ENCODE data around the gene SLC9A9.
"Not testable (repeated sequence)": the region's sequence is repeated elsewhere in the genome, so short reads cannot be mapped to it uniquely, and the experiment has no call there.

SLC9A9 gene

DNA sequence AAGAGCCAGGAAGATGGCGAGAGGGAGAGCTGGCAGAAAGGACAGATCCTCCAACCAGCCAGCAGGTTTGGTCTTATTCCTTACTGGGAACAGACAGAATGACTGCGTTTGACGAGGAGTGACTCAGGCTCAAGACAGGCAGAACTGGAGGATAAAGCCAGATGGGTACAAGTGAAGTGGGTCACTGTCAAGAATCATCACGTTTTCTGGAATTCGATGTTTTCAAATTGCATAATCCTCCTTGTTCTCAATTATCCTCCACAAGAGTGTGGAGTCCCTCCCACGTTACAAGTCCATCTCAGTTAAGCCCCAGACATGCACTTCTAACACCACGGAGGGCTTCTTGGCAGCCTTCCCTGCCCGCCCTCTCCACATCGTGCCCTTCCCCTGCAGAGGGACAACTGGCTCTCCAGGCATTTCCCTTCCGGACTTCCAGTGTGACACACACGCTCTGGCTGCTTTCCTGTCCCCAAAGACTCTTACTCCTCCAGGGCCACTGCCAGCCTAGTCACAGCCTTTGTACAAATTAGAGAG, 545.6 kb downstream of the SLC9A9 start:
- no peak for DNase-seq

DNA sequence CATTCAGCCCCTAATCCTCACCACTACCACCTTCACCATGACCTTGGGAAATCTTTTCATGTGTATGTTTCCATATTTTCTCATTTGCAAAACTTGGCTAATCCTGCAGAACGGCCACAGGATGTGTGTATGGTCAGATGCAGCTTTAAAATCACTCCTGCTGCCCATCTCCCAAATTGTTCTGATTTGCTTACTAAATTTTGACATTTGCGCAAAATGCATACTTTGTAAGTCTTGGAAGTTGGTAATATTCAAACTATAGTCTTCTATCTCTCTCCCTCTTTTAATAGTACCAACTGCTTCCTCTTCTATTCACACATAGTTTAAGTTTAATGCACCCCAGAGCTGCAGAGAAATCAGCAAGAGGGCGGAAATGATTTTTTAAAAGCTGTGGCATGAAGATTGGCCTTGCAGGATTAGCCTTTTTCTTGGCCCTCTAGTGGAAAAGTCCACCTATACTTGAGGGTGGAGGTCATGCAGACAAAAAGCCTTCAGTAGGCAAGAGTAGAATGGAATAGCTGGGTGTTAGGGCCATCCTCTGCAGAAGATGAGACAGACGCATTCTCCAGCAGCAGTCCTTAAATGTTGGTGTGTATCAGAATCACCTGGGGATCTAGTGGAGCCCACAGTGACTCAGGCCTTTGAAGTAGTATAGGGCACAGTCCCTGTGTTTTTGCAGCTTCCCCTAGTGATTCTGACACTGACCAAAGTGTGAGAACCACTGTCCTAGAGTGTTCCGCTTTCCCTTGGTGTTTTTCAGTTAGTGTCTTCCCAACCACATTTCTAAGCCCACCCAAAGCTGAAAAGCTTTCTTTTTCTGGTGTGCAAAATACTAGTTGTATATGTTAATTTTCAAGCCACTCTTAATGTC, 547.0 kb downstream of the SLC9A9 start:
- DNase-seq: no peak

DNA sequence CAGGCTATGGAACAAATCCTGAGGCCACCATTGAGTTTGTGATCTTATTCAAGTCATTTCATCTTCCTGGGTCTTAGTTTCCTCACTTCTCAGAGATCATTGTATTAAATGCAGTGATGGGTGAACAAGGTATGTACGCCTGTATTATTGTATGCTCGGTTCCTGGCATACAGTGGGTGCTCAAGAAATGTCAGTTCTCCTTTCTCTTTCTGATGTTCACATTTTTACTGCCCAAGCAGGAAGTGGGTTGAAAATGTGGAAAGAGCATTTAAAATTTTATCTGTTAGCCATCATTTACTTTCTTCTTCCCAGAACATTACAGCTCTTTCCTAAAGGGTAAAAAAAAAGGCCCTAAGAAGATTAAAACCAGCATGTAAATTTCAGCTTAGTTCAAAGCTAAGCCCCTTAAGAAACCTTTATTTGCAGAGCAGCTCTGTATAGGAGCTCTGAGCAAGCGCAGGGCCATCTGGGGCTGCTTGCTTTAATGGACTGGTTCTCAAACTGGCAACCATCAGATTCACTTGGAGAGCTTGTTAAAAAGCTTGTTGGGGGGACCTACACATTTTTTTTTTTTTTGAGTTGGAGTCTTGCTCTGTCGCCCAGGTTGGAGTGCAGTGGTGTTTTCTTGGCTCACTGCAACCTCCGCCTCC, 549.3 kb downstream of the SLC9A9 start:
- DNase-seq: no peak

DNA sequence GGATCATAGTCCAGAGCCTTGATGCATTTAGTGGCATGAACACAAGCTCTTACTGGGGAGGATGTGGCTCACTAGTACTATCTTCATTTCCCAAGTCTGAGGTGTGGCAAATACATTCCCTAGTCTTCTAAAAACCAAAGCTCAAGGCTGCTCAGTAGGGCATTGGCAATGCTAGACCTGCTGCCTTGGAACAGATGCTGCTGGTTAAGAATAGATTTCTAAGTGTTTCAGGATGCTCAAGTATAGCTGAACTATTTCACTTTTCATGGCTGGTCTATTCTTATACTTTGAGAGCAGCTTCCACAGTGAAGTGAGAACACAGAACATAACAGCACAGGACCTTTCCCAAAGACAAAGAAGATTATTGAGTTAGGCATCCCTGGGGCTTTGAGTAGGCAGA, 549.9 kb downstream of the SLC9A9 start:
- no peak for DNase-seq

DNA sequence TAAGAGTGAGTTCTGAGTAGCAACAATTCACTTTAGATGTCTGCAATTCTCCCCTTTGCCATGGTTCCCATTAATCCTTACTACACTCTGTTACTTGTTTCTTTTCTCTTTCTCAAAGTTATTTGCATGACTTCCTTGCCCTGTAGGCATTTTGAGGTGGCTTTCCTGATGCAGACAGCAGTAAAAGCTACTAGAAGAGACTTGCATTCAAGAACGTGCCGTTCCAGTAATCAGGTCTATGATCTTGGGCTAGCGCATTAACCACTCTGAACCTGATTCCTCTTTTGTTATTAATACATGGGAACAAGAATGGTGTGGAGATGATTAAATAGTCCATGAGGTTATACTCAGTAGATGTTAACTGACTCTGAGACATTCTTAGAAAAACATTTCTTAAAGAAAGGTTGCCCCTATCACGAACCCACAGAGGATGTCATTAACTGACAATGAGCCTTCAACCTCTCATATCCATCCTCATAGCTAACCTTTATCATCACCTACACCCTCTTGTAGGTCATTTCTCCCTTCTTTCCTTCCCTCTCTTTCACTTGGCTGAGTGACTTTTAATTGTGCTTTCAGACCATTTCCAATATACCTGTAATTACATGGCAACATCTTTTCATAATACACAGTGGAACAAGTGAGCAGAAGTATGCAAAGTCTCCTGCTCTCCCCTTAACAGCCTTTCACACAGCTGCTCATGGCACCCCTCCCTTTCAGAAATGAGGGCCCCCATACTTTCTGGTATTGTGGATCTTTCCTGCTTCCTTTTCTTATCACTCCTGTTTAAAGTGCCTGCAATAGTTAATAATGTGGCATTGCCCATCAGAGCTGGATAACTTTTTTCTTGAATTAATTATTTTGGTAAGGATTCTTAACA, 552.8 kb downstream of the SLC9A9 start:
- DNase-seq: no peak

DNA sequence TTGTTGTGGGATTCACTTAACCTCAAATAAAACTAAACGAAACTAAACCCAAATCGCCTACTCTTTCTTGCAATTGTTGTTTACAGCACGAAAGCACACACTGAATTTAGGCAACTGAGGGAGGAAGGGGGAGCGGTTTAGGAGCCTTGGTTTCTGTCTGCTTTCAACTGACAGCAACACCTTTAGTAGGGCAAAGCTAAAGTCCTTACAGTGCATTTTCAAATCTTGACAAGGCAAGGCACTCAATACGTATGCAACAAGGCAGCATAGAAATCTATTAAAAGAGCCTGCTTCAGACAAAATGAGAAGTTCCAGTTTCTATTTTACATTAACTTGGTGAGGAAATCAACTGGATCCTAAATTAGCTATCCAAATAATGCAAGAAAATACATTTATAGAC, 554.1 kb downstream of the SLC9A9 start:
- no peak for DNase-seq

DNA sequence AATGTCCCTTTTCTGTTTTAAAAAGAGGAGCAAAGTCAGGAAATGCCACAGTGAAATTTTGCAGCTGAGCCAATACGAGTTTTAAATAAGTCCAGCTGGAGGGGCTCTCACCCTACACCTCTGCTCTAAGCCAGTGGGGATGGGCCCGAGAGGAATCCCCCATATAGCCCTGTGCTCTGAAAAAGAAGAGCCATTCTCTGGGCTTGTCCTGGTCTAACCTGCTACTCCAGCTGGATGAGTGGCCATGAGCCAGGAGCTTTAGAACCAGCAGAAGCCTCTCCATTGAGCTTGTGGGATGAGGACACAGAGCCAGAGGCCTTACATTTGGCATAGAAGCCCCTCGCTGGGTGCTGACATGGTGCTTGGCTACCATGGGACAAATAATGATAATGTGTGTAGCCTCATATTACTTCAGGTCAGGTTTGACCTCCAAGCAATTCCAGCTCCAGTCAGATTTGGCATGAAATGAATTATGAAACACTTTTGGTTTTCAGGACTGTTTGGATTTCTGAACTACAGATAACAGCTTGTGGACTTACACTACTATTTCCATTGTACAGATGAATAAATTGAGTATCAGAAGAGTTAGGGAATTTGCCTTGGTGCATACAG, 556.3 kb downstream of the SLC9A9 start:
- no peak for DNase-seq

DNA sequence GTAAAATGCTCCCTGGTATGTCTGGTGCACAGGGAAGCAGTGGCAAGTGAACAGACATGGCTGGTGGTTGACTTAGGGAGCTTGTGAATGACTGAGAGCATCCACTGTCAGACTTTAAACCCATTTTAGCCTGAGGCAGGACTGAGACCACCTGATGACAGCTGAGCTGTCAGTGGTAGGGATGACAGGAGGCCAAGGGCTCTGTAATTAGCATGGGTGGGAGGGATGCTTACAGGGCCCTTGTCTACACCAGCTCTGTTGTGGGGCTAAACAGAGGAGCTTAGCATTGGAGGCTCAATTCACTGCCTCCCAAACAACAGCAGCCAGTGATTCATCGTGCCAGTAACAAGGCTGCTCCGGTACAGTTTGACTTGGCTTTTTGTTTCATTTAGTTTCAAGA, 559.3 kb downstream of the SLC9A9 start:
- DNase-seq: no peak

DNA sequence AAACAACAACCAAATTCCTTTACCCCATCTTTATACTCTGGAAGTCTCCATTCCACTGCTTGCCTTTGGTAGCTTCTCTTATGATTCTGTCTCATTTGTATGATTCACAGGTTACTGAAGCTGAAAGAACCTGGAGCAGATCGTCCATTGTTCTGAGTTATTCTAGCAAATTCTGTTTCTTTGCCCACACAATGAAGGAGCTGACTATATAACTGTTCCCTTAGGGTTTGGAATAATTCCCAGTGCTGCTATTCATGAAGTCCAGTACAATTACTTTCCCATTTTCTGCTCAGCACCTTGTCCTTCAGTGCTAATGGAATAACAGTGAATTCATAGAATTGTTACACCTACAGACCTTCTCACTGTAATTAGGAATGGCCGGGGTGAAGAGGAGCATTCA, 560.9 kb downstream of the SLC9A9 start:
- no peak for DNase-seq

DNA sequence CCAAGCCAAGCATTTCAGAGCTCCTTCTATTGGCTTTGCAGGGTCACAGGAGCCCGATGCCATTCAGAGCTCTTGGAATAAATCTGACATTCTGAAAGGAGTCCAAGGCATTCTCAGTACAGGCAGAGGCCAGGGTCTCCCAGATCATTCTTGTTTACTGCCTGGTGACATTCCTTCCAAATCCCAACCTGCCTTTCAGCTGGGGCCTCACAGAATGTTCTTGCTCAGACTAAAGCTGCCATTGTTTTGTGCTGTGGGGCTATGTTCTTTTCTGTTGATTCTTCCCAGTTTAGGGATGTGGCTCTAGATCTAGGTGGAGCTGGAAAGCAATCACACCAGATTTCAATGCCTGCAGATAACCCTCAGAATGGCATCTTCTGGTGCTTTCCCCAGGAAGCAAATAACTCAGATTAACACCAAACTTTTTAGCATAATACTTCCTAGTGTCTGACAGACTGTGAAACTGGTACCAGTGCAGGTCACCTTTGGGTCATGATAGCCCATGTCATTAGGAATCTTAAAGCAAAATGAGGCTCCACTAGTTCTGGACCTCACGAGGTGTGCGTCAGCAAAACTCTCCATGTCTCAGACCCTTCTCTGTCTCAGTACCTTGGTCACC, 561.8 kb downstream of the SLC9A9 start:
- DNase-seq: no peak

DNA sequence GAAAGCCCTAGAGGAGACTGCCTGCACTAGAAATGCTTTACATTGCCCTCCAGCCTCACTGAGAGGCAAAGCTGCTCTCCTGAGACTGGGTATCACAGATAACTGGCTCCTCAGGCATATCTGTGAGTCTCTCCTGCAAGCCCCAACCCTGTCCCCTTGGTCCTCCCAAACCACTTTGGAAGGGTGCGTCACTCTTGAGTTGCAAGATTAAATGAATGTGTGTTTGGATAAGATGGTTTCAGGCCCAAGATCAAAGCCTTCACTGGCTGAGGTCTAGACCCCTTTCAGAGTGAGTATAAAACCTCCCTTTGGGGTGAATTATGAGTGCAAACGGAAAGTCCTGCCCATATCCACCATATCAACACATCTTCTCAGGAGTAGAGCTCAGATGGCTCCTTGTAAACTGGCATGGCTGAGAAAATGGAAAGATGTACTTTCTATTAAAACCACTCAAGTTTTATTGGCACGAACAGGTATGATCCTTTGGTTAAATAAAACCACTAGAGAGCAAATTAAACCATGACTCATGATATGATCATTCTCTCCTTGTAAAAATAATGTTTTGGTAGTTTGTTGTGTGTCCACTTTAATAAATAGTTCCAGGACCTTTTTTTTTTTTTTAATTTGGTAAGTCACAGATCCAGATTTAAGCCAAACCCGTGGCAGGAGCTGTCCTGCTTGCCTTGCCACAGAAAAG, 564.7 kb downstream of the SLC9A9 start:
- no peak for DNase-seq

DNA sequence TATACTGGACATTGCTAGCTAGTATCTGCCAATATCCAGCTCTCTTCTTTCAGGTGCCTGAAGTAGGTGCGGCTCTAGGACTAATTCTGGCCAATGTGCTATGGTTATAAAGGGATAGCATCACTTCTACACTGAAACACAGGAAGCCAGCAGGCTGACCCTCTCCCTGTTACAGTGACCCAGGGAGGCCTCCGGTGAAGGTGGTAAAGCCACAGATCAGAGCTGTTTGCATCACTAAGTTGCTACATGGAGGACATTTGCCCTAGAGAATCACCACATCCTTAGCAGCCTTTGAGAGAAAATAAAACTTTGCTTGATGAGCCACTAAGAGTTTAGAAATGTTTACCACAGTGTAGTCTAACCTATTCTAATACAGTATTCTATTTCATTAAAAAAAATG, 567.3 kb downstream of the SLC9A9 start:
- DNase-seq: no peak

DNA sequence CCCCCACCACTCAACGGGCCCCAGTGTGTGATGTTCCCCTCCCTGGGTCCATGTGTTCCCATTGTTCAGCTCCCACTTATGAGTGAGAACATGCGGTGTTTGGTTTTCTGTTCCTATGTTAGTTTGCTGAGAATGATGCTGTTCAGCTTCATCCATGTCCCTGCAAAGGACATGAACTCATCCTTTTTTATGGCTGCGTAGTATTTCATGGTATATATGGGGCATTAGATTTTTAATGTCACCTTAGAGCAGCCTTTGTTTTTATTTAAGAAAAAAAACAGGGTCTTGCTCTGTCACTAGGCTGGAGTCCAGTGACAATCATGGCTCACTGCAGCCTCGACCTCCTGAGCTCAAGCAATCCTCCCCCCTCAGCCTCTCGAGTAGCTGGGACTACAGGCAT, 568.7 kb downstream of the SLC9A9 start:
- DNase-seq: not testable (repeated sequence)

DNA sequence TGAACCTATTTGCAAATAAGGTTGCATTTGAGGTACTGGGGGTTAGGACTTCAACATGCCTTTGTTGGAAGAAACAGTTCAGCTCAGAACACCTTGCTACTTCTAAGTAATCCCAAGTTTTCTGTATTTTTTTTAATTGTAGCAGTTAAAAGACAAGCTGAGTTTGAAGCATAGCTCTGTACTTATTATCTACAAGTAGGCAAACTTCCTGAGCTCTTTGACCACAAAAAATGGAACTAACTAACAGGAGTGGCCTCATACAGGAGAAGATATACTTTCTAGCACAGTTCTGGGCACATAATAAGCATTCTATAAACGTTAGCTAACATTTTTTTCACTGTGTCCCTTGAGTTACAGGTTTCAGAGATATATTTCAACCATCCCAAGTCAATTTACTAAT, 569.5 kb downstream of the SLC9A9 start:
- no peak for DNase-seq

DNA sequence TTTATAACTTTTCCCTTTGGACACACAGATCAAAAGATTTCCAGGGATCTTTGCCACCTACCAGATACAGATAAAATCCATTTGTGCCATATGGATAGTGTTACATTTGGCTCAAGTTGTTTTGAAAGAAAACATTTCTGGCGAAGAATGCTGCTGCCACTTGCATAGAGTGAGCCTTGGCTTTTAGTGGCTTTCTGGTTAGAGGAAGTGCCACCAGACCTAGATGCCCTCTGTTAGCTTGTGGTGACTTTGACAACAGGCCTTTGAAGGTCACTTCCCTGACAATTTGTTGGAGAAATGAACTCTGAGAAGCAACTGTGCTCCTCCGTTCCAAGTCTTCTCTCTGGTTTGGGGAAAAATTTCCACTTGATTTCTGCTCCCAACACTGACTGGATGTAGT, 570.7 kb downstream of the SLC9A9 start:
- DNase-seq: no peak

DNA sequence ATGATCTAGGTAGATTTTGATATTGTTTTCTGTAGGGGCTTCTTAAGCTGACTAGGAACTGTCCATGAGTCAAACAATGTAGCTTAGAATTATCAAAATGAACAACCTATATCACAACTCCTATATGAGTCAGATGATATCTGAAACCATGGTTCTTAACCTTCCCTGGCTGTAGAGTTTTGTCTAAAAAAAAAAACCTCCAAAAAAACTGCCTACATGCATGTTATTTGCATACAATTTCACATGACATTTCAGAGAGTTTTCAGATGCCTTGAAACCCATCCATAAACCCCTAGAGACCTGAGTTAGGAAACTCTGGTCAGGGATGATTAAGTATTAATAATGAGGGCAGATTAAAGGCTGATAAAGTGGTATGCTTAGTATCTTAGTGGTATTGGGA, 571.7 kb downstream of the SLC9A9 start:
- DNase-seq: no peak

DNA sequence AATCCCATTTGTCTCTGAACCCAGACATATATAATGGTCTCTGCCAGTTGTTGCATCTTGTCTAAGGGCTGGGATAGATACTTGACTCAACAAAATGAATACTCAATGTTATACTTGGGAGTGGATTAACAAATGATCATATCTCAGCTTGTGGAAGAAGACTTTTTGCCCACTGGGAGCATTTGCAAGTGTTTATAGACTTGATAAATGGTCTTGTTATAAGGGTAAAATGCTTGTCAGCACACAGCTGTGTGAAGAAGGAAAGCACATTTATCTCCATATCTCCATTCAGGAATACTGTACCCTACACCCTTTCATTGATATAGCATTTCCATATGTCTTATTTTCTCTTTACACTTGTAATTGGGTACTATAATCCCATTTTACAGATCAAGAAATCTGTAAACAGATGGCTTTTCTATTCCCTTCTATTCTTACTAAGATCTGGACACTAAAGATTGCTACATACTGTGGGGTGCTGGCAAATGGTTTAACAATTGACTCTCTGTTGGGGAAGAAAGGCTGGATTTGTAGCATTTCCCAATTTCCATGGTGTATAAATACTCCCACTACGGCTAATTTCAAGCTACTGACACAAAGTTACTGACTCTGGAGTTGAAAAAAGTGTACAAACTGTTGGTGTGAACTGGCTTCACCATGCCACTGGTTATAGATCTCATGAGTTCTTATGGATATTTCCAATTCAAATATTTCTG, 574.1 kb downstream of the SLC9A9 start:
- no peak for DNase-seq

DNA sequence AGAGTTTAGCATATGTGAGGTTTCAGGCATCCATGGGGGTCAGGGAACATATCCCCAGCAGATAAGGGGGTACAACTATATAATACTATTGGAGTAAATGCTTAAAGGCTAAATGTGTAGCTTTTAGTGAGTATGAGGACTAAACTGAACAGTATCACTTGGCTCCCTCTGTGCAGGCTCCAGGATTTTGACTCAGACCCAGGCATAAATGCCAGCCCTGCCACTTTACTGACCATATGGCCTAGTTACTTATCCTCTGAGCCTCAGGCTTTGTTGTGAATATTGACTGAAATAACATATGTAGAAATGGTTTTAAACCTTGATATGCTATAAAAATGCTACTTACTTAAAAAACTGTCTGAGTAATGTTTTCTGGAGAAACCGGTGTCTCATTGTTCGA, 577.1 kb downstream of the SLC9A9 start:
- DNase-seq: no peak

DNA sequence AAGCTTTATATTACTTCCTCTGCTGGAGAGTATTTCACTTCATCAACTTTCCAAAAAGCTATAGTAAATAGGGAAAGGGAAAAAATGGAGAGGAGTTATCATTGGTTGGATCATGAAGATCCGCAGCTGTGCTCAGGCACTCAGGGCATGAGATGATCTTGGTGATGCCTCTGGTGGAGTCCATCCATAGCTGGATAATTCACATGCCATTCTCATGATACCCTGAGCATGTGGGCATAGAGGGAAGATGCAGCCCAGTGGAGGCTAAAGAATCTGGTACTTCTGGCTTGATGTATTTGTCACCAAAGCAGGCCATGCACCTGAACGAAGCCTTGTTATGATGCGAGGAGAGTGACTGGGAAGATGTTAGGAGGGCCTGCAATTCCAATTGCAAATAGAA, 578.5 kb downstream of the SLC9A9 start:
- no peak for DNase-seq

DNA sequence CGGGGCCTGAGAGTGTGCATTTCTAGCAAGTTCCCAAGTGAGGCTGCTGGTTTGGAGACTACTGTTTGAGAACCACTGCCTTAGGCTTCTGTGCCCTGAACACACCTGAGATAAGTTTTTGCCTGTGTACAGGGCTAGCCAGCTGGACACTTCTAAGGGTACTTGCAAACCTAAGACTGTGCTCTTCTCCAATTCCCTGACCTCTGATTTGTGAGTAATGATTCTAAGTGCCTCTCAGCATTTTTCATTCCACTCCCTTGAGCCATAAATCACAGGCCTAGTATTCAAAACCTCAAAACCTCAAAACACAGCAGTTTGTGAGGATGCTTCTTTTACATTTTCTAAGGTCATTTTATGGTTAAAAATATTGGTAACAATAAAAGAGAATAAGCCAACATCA, 580.3 kb downstream of the SLC9A9 start:
- no peak for DNase-seq

DNA sequence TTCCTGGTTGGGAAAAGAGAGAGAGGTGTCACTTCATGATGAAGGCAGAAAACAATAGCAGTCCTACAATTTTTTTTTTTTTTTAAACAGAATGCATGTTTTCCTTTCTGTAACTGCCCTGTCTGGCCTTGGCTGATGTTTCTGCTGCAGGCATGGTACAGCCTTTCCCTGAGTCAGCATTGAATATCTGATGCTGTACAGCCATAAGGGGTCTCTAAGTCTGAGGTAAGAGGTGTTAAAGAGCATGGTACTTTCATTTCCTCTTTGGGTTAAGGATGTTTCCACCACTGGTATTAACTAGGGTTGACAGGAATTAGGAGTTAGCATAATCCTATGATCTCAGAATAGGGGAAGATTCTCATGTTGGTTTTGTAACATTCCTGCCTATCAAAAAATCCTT, 581.3 kb downstream of the SLC9A9 start:
- DNase-seq: no peak
